ENCODE results near the gene TROAP.

- TF ChIP-seq POLR2AphosphoS5 (IDR thresholded peaks at IDR 0.05; ENCODE audit: low read depth, low read length) (no peak), SIN3A (IDR thresholded peaks at IDR 0.05; ENCODE audit: borderline replicate concordance, insufficient read depth, low read length) (no peak)
- TF ChIP-seq, protein P1, sequence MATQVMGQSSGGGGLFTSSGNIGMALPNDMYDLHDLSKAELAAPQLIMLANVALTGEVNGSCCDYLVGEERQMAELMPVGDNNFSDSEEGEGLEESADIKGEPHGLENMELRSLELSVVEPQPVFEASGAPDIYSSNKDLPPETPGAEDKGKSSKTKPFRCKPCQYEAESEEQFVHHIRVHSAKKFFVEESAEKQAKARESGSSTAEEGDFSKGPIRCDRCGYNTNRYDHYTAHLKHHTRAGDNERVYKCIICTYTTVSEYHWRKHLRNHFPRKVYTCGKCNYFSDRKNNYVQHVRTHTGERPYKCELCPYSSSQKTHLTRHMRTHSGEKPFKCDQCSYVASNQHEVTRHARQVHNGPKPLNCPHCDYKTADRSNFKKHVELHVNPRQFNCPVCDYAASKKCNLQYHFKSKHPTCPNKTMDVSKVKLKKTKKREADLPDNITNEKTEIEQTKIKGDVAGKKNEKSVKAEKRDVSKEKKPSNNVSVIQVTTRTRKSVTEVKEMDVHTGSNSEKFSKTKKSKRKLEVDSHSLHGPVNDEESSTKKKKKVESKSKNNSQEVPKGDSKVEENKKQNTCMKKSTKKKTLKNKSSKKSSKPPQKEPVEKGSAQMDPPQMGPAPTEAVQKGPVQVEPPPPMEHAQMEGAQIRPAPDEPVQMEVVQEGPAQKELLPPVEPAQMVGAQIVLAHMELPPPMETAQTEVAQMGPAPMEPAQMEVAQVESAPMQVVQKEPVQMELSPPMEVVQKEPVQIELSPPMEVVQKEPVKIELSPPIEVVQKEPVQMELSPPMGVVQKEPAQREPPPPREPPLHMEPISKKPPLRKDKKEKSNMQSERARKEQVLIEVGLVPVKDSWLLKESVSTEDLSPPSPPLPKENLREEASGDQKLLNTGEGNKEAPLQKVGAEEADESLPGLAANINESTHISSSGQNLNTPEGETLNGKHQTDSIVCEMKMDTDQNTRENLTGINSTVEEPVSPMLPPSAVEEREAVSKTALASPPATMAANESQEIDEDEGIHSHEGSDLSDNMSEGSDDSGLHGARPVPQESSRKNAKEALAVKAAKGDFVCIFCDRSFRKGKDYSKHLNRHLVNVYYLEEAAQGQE (IDR thresholded peaks at IDR 0.05; ENCODE audit: insufficient read depth in 1 of 2, low read depth in 2 of 2, low read length in 2 of 2) = no peak
Measured at GRCh38 chr12:49365542-49365941, 42.5 kb downstream of the TROAP start.

All from PFSK-1 (cell line).